Ovary (tissue), 9 donors: ENCODE data around the gene CAVIN1. TPM values are rescaled to one million over a fixed set of nuclear protein-coding genes. Genes with fewer than 3 reads are reported as not detected.

Experiments used
- DNase-seq, 5 donors: peaks; one replicate each; pipeline ENCODE4 v3.0.0-alpha.2; 2019 to 2020
- H3K27ac ChIP-seq, 2 donors: fragments of 200-600 bp; one replicate each; pipeline versions ENCODE4 v1.5.1 to v1.8.0; 2019 to 2022
- H3K27me3 ChIP-seq: fragments of 200-600 bp; one replicate; pipeline ENCODE4 v1.8.0; 2022
- H3K36me3 ChIP-seq: fragments of 200-600 bp; sonication (generic); one replicate; pipeline ENCODE4 v1.5.1; 2019
- H3K4me1 ChIP-seq: one replicate; pipeline ENCODE4 v1.8.1; 2013; ENCODE audit warnings: mild to moderate bottlenecking, moderate library complexity; ENCODE audit not compliant: insufficient read depth
- H3K4me3 ChIP-seq: fragments of 200-600 bp; sonication (generic); one replicate; pipeline ENCODE4 v1.5.1; 2017
- H3K9me3 ChIP-seq, 2 donors: fragments of 200-600 bp in 1 of 2; sonication (generic) in 1 of 2; one replicate each; pipeline versions ENCODE4 v1.5.1 to v1.8.1; 2013 to 2019; ENCODE audit warnings: mild to moderate bottlenecking in 1 of 2, moderate library complexity in 1 of 2
- CTCF ChIP-seq, 3 donors: fragments of 450-650 bp in 2 of 3; fragments of 200-600 bp in 1 of 3; IDR thresholded peaks; one replicate each; pipeline versions ENCODE4 v1.5.1 to v1.8.0; 2016 to 2022; ENCODE audit warnings: antibody characterized with exemption in 3 of 3, mild to moderate bottlenecking in 1 of 3
- EP300 ChIP-seq: sonication (generic); formaldehyde crosslinking; IDR thresholded peaks from one replicate; pipeline ENCODE4 v1.6.1; 2017; ENCODE audit warnings: antibody characterized with exemption
- POLR2A ChIP-seq: fragments of 450-650 bp; IDR thresholded peaks from one replicate; pipeline ENCODE4 v1.6.1; 2017; ENCODE audit warnings: antibody characterized with exemption, mild to moderate bottlenecking, moderate library complexity
- WGBS, 3 donors: extraction: QIAGEN DNeasy Blood & Tissue Kit in 1 of 3; methylation state at CpG; one replicate each; pipeline versions ENCODE4 v1.1.5 to v1.1.7; 2013 to 2017; 5-methylcytosine and 5-hydroxymethylcytosine counted together
- intact Hi-C, 4 donors: fragments of 100-400 bp; cut with DNase I; formaldehyde crosslinking; loops; one replicate each; pipeline versions ENCODE4 v1.11.0 to v1.15.1; 2022 to 2023
- polyA plus RNA-seq, 2 donors: library from polyadenylated mRNA; stranded (reverse); fragments of 200-250 nt in 1 of 2; fragments of 350-450 nt in 1 of 2; fragmentation: Illumina TruSeq in 1 of 2; extraction: RNeasy Lipid Tissue Mini Kit (QIAGEN cat#74804) in 1 of 2; gene quantifications; one replicate each; pipeline ENCODE4 v1.2.3, GENCODE V29; 2013 to 2014
- total RNA-seq, 7 donors: library from RNA; depleted of rRNA in 2 of 7; stranded (reverse); fragments of >200 nt in 2 of 7; fragmentation: NEBNext Ultra II Directional in 3 of 7; extraction: Animal tissue kit (Norgen Biotek cat#: 25700) in 3 of 7; gene quantifications; one replicate each; pipeline versions ENCODE4 v1.1.0 to v1.2.4, GENCODE V29; 2016 to 2023
- donor health status: DM: no; HTN: no; CAD: no; lungs with moderate emphysema.
- donor health status: DM: no; HTN: no; CAD: no.
- donor health status: Bipolar disorder and iron deficiency.
- donor health status: DM: yes; HTN: yes; CAD: no.
- donor health status: DM: no; HTN: no; CAD: no.
- donor health status: DM: yes; HTN: yes; CAD: no.

Gene CAVIN1
- total and polyA plus RNA-seq, 9 donors, result 122 to 407 (median 254) TPM

- DNase-seq, result peak; percentile 100
- intact Hi-C loops, result no loop called here
- peaks cover 1% of the 10 kb centered on the region for H3K4me1 ChIP-seq
- H3K36me3 ChIP-seq, result no peaks in the 10 kb centered on the region
- H3K27me3 ChIP-seq, result no peaks in the 10 kb centered on the region
- H3K4me3 ChIP-seq, result peak within 1 kb of the TSS; percentile 100
- peak; percentile 95 for TF ChIP-seq POLR2A
- TF ChIP-seq CTCF (IDR thresholded peaks at IDR 0.05), result peak in 1 of 3 donors; percentile 17
- TF ChIP-seq EP300, result peak; percentile 100
- WGBS, 3 donors, result 0% methylated on average over 35 to 44 of the region's 44 CpGs
- H3K9me3 ChIP-seq, result no peaks in the 10 kb centered on the region
- H3K27ac ChIP-seq, result peak within 1 kb of the TSS; percentile 85 to 98
Observed at GRCh38 chr17:42388381-42389134, 34.5 kb downstream of the CAVIN1 start, which contains the start of gene STAT3. Gene STAT3, minus strand, starts transcription at chr17:42388442. Its CDS starts 39,926 bp downstream, at chr17:42348516.

- H3K9me3 ChIP-seq, result no peaks in the 10 kb centered on the region
- 0 to 1% (median 1%) methylated on average over 51 to 62 of the region's 62 CpGs for WGBS, 3 donors
- peak overlapping the region; percentile 100 for H3K4me3 ChIP-seq
- intact Hi-C loops, result no loop called here
- peak in 3 of 5 donors; percentile 25 to 56 (median 50) for DNase-seq
- H3K36me3 ChIP-seq, result no peaks in the 10 kb centered on the region
- no peak for TF ChIP-seq POLR2A
- peak in 2 of 3 donors; percentile 10 to 30 for TF ChIP-seq CTCF (IDR thresholded peaks at IDR 0.05)
- no peak for TF ChIP-seq EP300
- H3K4me1 ChIP-seq, result peaks cover 1% of the 10 kb centered on the region
- H3K27me3 ChIP-seq, result no peaks in the 10 kb centered on the region
- peak overlapping the region; percentile 85 to 98 for H3K27ac ChIP-seq
Observed at GRCh38 chr17:42387661-42388380, 35.2 kb downstream of the CAVIN1 start.

GRCh38 chr17:42386777-42387657 is 36.0 kb downstream of the CAVIN1 start:
- H3K36me3 ChIP-seq, result no peaks in the 10 kb centered on the region
- peak overlapping the region; percentile 85 to 98 for H3K27ac ChIP-seq
- H3K27me3 ChIP-seq, result no peaks in the 10 kb centered on the region
- no peak for TF ChIP-seq POLR2A
- TF ChIP-seq EP300, result peak; percentile 54
- H3K9me3 ChIP-seq, result no peaks in the 10 kb centered on the region
- DNase-seq, result no peak
- peaks cover 1% of the 10 kb centered on the region for H3K4me1 ChIP-seq
- WGBS, 3 donors, result 0 to 1% (median 1%) methylated on average over 8 of the region's 8 CpGs
- H3K4me3 ChIP-seq, result peak overlapping the region; percentile 100
- intact Hi-C loops, result no loop called here

GRCh38 chr17:42381898-42382297 is 41.2 kb downstream of the CAVIN1 start:
- no peak overlapping the region for H3K4me3 ChIP-seq
- H3K4me1 ChIP-seq, result peaks cover 8% of the 10 kb centered on the region
- no peak overlapping the region for H3K27ac ChIP-seq

More at GRCh38 chr17:42381898-42382297, 41.2 kb downstream of the CAVIN1 start:
- intact Hi-C loops, result no loop called here
- WGBS, 3 donors, result 79% methylated on average over 3 of the region's 3 CpGs
- TF ChIP-seq POLR2A (no peak), EP300 (no peak), CTCF (IDR thresholded peaks at IDR 0.05) (no peak)
- Histone ChIP-seq H3K9me3 (no peaks in the 10 kb centered on the region), H3K36me3 (no peaks in the 10 kb centered on the region), H3K27me3 (no peaks in the 10 kb centered on the region)
- no peak for DNase-seq
